ENCODE results near the gene TNS3. TPM values are rescaled to one million over a fixed set of nuclear protein-coding genes. Genes with fewer than 3 reads are reported as not detected.
A peak's percentile ranks its signal among the peaks of the same experiment; 100 is the strongest.

The TNS3 gene
- 100 to 1,000 TPM in 1 of 4 donors, 10 to 100 TPM in 3; 27.2 to 110 (median 47.5) TPM for total RNA-seq

GRCh38 chr7:47581804-47582763 is at the start of gene TNS3:
TNS3 (minus strand) TSS chr7:47582111; CDS start chr7:47439636, 142,475 bp downstream.
- TF ChIP-seq CTCF (IDR thresholded peaks at IDR 0.05) = peak in 2 of 4 experiments; percentile 52 to 63
- peak in 1 of 2 donors; percentile 39 for TF ChIP-seq POLR2A (IDR thresholded peaks at IDR 0.05)
- Histone ChIP-seq H3K4me3 (peak within 1 kb of the TSS; percentile 88 to 89), H3K9me3 (no peaks in the 10 kb centered on the region), H3K27me3 (no peaks in the 10 kb centered on the region), H3K27ac (peak within 1 kb of the TSS; percentile 91 to 96), H3K4me1 (peaks cover 0 to 8% of the 10 kb centered on the region in 2 donors), H3K36me3 (no peaks in the 10 kb centered on the region)
- DNase-seq = peak in 1 of 2 donors; percentile 61
- intact Hi-C loops (cut with DNase I; ENCODE audit: low total_unique reads) = no loop called here

- intact Hi-C loops (cut with DNase I; ENCODE audit: low total_unique reads) = no loop called here
- H3K4me1 ChIP-seq = peaks cover 0 to 8% of the 10 kb centered on the region in 2 donors
- H3K36me3 ChIP-seq = no peaks in the 10 kb centered on the region
- no peak overlapping the region for H3K4me3 ChIP-seq
- TF ChIP-seq POLR2A (IDR thresholded peaks at IDR 0.05) = no peak
- TF ChIP-seq CTCF (IDR thresholded peaks at IDR 0.05) = no peak
- no peaks in the 10 kb centered on the region for H3K27me3 ChIP-seq
- no peak overlapping the region for H3K27ac ChIP-seq
- no peak for DNase-seq
- no peaks in the 10 kb centered on the region for H3K9me3 ChIP-seq
Measured at GRCh38 chr7:47631711-47632110, 49.8 kb upstream of the TNS3 start.

GRCh38 chr7:47627580-47628283 is 45.8 kb upstream of the TNS3 start:
- no peaks in the 10 kb centered on the region for H3K27me3 ChIP-seq
- intact Hi-C loops (cut with DNase I; ENCODE audit: low total_unique reads) = no loop called here
- H3K27ac ChIP-seq = no peak overlapping the region
- H3K9me3 ChIP-seq = no peaks in the 10 kb centered on the region
- no peaks in the 10 kb centered on the region for H3K36me3 ChIP-seq
- TF ChIP-seq CTCF (IDR thresholded peaks at IDR 0.05) (no peak), POLR2A (IDR thresholded peaks at IDR 0.05) (no peak)
- no peak for DNase-seq
- no peak overlapping the region for H3K4me3 ChIP-seq
- peaks cover 0 to 14% of the 10 kb centered on the region in 2 donors for H3K4me1 ChIP-seq

GRCh38 chr7:47625861-47626715 is 44.2 kb upstream of the TNS3 start:
- peaks cover 9 to 21% of the 10 kb centered on the region in 2 donors for H3K4me1 ChIP-seq
- intact Hi-C loops (cut with DNase I; ENCODE audit: low total_unique reads) = no loop called here
- H3K27me3 ChIP-seq = no peaks in the 10 kb centered on the region
- H3K4me3 ChIP-seq = no peak overlapping the region
- H3K27ac ChIP-seq = peak overlapping the region in 1 of 2 donors; percentile 23
- TF ChIP-seq POLR2A (IDR thresholded peaks at IDR 0.05) (no peak), CTCF (IDR thresholded peaks at IDR 0.05) (no peak)
- no peak for DNase-seq
- no peaks in the 10 kb centered on the region for H3K9me3 ChIP-seq
- no peaks in the 10 kb centered on the region for H3K36me3 ChIP-seq

Measured in uterus (tissue), 4 donors.